ENCODE results near the gene MAP2. TPM values are rescaled to one million over a fixed set of nuclear protein-coding genes. Genes with fewer than 3 reads are reported as not detected.

Gene MAP2
- total RNA-seq, 1 experiment from 2014 or later = 7.4 TPM

GRCh38 chr2:209463835-209464234 lies 40.0 kb downstream of the MAP2 start (continued):
- no peak for TF ChIP-seq MAX (IDR thresholded peaks at IDR 0.05)
- TF ChIP-seq POLR2AphosphoS5 (IDR thresholded peaks at IDR 0.05; ENCODE audit: low read depth, low read length) = no peak
- no peak for TF ChIP-seq JUND (IDR thresholded peaks at IDR 0.05)
- no peak for TF ChIP-seq ZFX (IDR thresholded peaks at IDR 0.05)
- TF ChIP-seq YY1 (IDR thresholded peaks at IDR 0.05; ENCODE audit: extremely low read depth, insufficient replicate concordance, low read depth, low read length) = no peak
- TF ChIP-seq RAD21 (IDR thresholded peaks at IDR 0.05; ENCODE audit: low read depth) = no peak
- no peak for TF ChIP-seq EGR1 (IDR thresholded peaks at IDR 0.05; ENCODE audit: low read depth)
- no peak for TF ChIP-seq TCF7L2 (IDR thresholded peaks at IDR 0.05; ENCODE audit: borderline replicate concordance, extremely low read depth, insufficient read depth, insufficient read length)
- no peak for TF ChIP-seq CTCF (IDR thresholded peaks at IDR 0.05 in 2 of 3, conservative IDR thresholded peaks at IDR 0.05 in 1 of 3; ENCODE audit: borderline replicate concordance in 1 of 3, insufficient read depth in 1 of 3, low read depth in 2 of 3, low read length in 2 of 3)

- RAD21 ChIA-PET (ENCODE audit: low non-redundant PET in 1 of 2, low total read pairs in 2 of 2, uncharacterized antibody in 2 of 2, unreplicated experiment in 2 of 2) = no interaction called here
- H3K79me2 ChIP-seq (ENCODE audit: insufficient read depth, low read length) = no peaks in the 10 kb centered on the region
- H3K4me3 ChIP-seq (replicated peaks in 1 of 2; ENCODE audit: low read depth in 1 of 2, low read length in 2 of 2) = no peak overlapping the region
- no peak overlapping the region for H3K27ac ChIP-seq (ENCODE audit: low read depth, low read length)
- no TSS peak for BruUV-seq (replicated peaks)
- DNase-seq (ENCODE audit: low read depth, low spot score) (no peak), ATAC-seq (no peak)
- peaks cover 17 to 22% of the 10 kb centered on the region in 2 experiments for H3K4me1 ChIP-seq (ENCODE audit: control insufficient read depth in 1 of 2, insufficient read depth in 2 of 2, low read length in 2 of 2)
- H3K27me3 ChIP-seq (ENCODE audit: insufficient read depth, low read length) = no peaks in the 10 kb centered on the region
- H3K9me2 ChIP-seq (ENCODE audit: insufficient read depth) = no peaks in the 10 kb centered on the region; the same call in 1 of the 2 replicates
- CTCF ChIA-PET = no interaction called here
- POLR2A ChIA-PET = no interaction called here
- no peaks in the 10 kb centered on the region for H4K20me1 ChIP-seq (ENCODE audit: insufficient read depth)
- H3K9ac ChIP-seq (ENCODE audit: low read length) = no peak overlapping the region
- H3K36me3 ChIP-seq (ENCODE audit: control insufficient read depth in 1 of 2, insufficient read depth in 2 of 2, low read length in 2 of 2) = no peaks in the 10 kb centered on the region
- no peak overlapping the region for H3K4me2 ChIP-seq (ENCODE audit: low read length)
- TF ChIP-seq TCF7L2 (IDR thresholded peaks at IDR 0.05; ENCODE audit: borderline replicate concordance, extremely low read depth, insufficient read depth, insufficient read length) = no peak
- TF ChIP-seq FOSL1 (IDR thresholded peaks at IDR 0.05; ENCODE audit: low read depth) = no peak
- no peak for TF ChIP-seq POLR2AphosphoS5 (IDR thresholded peaks at IDR 0.05; ENCODE audit: low read depth, low read length)
- TF ChIP-seq REST (IDR thresholded peaks at IDR 0.05; ENCODE audit: low read depth) = no peak
- no peak for TF ChIP-seq ELF1 (IDR thresholded peaks at IDR 0.05; ENCODE audit: borderline replicate concordance, low read depth)
- TF ChIP-seq ZNF274 (IDR thresholded peaks at IDR 0.05; ENCODE audit: low read depth, low read length) = no peak
- TF ChIP-seq YY1 (IDR thresholded peaks at IDR 0.05; ENCODE audit: extremely low read depth, insufficient replicate concordance, low read depth, low read length) = no peak
- no peak for TF ChIP-seq ATF3 (IDR thresholded peaks at IDR 0.05)
- TF ChIP-seq SP1 (IDR thresholded peaks at IDR 0.05; ENCODE audit: low read depth) = no peak
- no peak for TF ChIP-seq SRF (IDR thresholded peaks at IDR 0.05; ENCODE audit: low read depth)
- TF ChIP-seq ZFX (IDR thresholded peaks at IDR 0.05) = no peak
- no peak for TF ChIP-seq CTCF (IDR thresholded peaks at IDR 0.05 in 2 of 3, conservative IDR thresholded peaks at IDR 0.05 in 1 of 3; ENCODE audit: borderline replicate concordance in 1 of 3, insufficient read depth in 1 of 3, low read depth in 2 of 3, low read length in 2 of 3)
- TF ChIP-seq CBX3 (IDR thresholded peaks at IDR 0.05; ENCODE audit: low read depth) = no peak
- no peak for TF ChIP-seq JUND (IDR thresholded peaks at IDR 0.05)
- H2AFZ ChIP-seq (ENCODE audit: low read depth, low read length, poor library complexity, severe bottlenecking) = no peak overlapping the region
- H3K9me3 ChIP-seq (ENCODE audit: control insufficient read depth in 1 of 2, insufficient read depth in 1 of 2, low read depth in 1 of 2, low read length in 2 of 2) = no peaks in the 10 kb centered on the region
- intact Hi-C loops (cut with micrococcal nuclease) = no loop called here
Measured at GRCh38 chr2:209468846-209469245, 45.0 kb downstream of the MAP2 start.
